ENCODE measurements around the gene MS4A15.
"Not testable (repeated sequence)": the region's sequence is repeated elsewhere in the genome, so short reads cannot be mapped to it uniquely, and the experiment has no call there.

MS4A15 gene

DNA sequence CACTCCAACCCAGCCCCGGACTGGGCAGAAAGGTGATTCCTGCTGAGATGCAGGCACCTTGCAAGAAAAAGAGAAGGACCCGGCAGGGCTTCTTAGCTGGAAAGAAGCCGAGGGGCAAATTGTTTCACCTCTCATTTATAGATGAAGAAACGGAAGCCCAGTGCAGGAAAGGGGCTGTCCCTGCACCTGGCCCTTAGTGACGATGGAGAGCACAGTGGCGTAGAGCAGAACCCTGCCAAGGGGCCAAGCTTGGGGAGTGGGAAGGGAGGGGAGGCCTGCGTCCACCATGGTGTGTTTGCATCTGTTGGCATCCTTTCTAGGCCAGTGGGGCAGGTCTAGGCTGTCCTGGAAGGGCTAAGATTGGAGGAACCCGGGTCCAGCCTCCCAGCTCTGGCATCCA lies 7.8 kb upstream of the MS4A15 start:
- intact Hi-C loops (cut with DNase I), result no loop called here
- no peak for DNase-seq

DNA sequence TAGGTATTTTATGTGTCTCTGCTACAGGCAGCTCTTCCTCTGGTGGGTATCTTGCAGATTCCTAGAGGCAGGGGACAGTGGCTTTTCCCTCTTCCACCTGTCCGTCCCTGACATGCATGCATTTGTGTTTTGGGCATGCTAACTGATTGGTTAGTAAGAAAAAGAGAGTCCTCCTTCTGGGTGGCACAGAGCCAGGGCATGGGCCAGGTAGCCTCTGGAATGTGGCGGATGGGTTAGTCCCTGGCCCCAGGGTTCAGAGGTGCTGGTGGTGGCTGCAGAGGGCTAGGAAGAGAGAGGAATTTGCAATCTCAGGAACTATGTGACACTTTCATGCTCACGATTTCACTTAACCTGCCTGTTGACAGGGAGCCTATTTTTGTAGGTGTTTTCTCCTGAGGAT lies 5.8 kb upstream of the MS4A15 start:
- intact Hi-C loops (cut with DNase I), result no loop called here

DNA sequence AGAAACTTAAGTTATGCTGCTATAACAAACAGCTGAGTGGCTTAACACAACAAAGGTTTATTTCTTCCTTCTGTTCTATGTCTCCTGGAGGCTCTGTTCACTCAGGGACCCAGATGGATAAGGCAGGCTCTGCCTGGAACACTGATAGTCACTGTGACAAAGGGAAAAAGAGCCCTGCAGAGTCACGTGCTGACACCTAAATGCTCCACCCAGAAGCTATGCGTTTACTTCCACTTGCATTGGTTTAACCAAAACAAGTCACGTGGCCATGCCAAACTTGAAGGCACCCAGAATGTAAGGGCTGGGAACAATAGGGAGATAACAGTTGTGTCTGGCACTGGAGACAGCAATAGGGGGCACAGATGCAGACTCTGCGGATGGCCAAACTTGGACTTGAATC lies 3.4 kb upstream of the MS4A15 start:
- intact Hi-C loops (cut with DNase I), result no loop called here
- no peak for DNase-seq

More for the DNA sequence above, 5.8 kb upstream of the MS4A15 start:
- DNase-seq, result no peak

GRCh38 chr11:60754887-60755286 lies 1.8 kb upstream of the MS4A15 start:
- DNase-seq, result no peak
- intact Hi-C loops (cut with DNase I), result no loop called here

DNA sequence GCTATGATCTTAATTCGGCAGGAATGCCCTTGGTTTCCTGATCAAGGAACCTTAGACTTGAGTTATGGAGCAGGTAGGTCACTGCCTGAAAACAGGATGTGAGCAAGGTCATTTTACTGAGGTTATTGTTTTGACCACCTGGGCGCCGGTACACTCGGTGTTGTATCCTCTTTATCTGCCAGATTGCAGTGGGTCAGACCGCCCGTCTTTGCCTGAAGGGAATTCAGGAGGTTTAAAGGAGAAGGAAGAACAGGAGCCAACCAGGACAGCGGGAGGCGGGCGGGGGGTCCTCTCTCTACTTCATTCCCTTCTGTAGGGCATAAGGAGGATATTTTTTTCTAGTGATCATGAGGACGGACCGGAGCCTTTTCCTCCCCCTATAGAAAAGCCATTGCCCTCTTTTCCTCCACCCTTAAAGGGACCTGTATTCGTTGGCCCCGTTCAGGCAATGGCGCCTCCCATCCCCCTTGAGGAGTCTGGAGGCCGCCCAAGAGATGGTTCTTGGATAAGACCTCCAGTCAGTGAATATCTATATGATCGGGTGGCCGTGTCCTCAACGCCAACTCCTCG lies 649 bp downstream of the MS4A15 start:
- DNase-seq, result no peak
- intact Hi-C loops (cut with DNase I), result no loop called here

DNA sequence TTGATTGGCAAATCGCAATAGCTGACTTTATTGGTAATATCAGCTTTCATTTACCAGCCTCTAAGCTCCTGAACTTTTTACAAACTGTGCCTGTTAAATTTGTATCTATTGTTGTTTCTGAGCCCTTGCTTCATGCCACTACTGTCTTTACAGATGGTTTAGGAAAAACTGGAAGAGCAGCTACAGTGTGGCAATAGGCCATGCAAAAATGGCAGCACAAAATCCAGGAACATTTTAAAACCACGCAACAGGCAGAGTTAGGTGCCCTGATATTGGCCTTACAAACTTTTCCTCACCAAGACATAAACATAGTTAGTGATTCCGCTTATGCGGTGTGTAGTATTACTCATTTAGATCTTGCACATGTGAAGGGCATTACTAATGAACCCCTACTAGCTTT lies 2.0 kb downstream of the MS4A15 start:
- intact Hi-C loops (cut with DNase I); DNase-seq: not testable (repeated sequence)

- peak in 4 of 42 donors; percentile 3 to 24 (median 9) for DNase-seq
- intact Hi-C loops (cut with DNase I), result not testable (repeated sequence)
These were observed 3.0 kb downstream of the MS4A15 start for GRCh38 chr11:60759438-60760225.

DNA sequence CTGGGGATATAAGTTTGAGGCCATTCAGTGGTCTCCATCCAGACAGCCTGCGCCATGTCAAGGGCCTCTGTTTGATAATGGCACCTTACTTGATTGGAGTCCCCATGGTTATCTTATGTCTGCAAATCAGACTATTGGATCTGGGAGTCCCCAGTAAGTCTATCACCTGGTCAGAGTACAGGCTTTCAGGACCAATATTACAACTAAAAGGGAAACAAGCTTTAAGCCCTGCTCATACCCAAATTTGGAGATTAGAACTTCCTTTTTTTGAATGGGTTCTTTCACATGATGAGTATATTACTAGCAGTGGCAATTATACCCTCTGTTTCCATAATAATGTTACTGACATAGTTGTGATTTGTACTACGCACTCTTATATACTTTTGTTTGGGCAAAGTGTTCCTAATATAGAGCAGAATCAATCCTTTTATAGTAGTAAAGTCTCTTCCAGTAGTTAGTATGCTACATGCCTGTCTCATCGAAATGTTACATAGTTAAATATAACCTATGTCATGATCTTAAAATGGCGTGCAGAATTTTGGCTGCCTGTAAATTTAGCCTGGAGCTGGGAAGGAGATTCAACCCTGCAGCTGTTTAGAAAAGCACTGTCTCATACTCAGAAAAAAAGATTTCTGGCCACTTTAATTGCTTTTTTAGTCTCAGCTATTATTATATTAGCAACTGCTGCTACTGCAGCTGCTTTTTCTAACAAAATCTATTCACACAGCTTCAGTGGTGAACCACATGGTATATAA lies 4.9 kb downstream of the MS4A15 start:
- DNase-seq, result no peak
- intact Hi-C loops (cut with DNase I), result no loop called here

GRCh38 chr11:60762851-60763691 lies 6.4 kb downstream of the MS4A15 start:
- intact Hi-C loops (cut with DNase I), result no loop called here
- peak in 1 of 42 donors; percentile 22 for DNase-seq

DNA sequence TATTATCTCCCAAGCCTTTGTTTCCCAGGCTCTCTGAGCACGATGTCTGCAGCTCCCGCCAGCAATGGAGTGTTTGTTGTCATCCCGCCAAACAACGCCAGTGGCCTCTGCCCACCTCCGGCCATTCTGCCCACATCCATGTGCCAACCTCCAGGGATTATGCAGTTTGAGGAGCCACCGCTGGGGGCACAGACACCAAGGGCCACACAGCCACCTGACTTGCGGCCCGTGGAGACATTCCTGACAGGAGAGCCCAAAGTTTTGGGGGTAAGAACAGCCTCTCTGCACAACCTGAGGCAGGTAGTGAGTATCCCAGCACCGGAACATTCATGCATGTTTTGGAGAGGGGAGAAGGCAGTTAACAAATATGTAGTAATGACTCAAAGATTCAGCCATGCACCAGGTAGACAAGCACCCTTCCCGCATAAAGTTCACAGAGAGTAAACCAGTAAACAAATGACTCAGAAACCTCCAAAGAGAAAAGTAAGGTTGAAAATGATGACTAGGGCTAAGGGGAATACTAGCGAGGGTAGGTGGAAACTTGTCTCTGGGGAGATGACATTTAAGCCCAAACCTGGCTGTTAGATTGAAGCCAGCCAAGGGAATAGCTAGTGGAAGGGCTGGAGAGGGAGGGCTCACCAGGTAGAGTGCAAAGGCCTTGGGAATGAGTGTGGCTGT lies 7.2 kb downstream of the MS4A15 start:
- DNase-seq, result no peak

DNA sequence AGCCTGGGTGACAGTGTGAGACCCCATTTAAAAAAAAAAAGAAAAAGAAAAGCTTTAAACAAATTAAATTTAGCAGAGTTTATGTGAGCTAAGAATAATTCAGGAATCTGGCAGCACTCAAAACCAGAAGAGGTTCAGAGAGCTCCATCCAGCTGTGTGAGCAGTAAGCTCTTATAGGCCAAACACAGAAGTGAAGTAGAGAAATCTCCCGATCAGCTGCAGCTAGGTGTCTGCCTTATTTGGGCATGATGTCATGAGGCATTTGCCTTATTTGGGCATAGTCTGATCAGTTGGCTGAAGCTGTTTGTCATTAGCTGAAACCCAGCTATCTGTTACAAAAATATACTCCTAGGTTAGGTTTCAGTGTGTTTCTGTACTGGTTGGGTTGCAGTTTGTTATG lies 8.2 kb downstream of the MS4A15 start:
- intact Hi-C loops (cut with DNase I), result no loop called here
- no peak for DNase-seq

More for the DNA sequence above, 7.2 kb downstream of the MS4A15 start:
- intact Hi-C loops (cut with DNase I), result no loop called here

DNA sequence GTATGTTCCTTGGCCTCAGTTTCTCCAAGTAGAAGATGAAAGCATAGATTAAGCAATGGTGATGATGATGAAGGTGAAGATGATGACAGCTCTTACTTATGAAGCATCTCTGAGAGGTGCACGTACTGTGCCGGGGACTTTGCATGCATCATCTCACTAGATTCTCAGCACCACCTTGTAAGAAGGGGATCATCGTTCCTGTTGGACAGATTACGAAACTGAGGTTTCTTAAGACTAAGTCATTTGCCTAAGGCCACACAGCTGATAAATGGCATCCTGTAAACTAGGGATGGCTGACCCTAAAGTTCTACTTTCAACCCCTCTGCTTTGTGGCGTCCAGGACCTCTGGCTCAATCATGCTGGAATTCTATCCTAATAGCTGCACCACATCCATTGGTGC lies 8.7 kb downstream of the MS4A15 start:
- DNase-seq, result no peak
- intact Hi-C loops (cut with DNase I), result no loop called here

- DNase-seq, result peak in 1 of 42 donors; percentile 2
- intact Hi-C loops (cut with DNase I), result no loop called here
These were observed 9.9 kb downstream of the MS4A15 start for GRCh38 chr11:60766547-60766946.

DNA sequence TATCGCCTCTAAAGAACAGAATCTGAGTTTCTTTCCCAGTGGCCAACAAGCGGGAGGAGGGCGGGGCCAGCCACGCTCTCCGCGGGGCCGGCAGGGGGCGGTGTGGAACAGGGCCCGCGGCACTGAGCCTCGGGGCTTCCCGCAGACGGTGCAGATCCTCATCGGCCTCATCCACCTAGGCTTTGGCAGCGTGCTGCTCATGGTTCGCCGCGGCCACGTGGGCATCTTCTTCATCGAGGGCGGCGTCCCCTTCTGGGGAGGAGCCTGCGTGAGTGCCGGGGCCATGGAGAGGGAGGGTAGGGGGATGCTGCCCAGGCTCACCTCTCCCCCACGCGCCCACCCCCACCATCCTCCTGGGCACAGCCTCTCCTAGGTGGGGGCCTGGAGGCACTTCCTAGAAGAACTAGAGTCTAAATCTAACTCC lies 10.7 kb downstream of the MS4A15 start:
- DNase-seq, result no peak
- intact Hi-C loops (cut with DNase I), result no loop called here

GRCh38 chr11:60768202-60768601 lies 11.5 kb downstream of the MS4A15 start:
- intact Hi-C loops (cut with DNase I), result no loop called here
- no peak for DNase-seq

DNA sequence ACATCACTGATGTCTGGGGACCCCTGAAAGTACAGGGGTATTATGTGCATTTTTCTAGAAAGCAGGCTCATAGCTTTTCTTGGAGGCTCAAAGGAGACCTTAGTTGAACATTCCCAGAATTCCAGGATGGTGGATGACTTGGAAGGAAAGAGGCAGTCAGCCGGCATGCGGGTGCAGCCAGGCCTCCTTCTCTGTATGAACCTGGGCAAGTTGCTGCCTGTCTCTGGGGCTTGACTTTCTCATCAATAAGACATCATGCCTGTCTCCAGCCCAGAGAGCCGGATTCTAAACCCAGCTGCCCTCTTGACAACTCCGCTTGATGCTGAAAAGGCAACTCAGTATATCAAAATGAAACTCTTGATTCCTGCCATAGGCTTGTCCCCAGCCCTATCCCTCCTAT lies 12.6 kb downstream of the MS4A15 start:
- intact Hi-C loops (cut with DNase I), result no loop called here
- DNase-seq, result no peak

DNA sequence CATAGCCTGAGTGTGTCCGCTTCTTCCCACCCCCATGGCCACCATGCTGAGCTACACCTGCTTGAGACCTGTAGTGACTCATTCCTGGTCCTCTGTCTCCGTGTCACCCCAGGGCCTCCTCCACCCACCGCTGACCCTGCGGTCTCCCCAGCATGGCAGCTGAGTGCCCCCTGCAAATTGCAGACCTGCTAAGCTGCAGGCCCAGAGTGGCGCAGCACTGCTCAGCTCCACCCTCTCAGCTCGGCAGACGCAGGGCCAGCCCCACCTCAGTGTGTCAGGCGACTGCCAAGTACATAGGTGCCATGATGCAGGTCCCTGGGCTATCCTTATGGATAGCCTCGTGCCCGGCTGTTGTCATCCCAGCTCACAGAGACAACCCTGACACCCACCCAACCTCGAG lies 13.1 kb downstream of the MS4A15 start:
- intact Hi-C loops (cut with DNase I), result no loop called here

DNA sequence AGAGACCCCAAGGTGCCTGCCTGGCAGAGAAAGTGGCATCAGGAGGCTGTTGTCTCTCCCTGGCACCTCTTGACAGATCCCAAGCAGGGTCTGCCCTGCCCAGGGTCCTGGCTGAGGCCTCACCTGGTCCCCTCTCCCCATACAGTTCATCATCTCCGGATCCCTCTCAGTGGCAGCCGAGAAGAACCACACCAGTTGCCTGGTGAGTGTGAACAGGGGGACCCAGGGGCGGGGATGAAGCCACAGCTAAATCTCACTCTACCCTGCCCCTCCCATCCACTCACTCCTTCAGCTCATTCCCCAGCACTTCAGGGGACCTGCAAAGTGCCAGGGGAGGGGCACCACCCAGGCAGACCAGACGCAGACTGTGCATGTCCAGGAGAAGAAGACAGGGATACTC lies 14.5 kb downstream of the MS4A15 start:
- intact Hi-C loops (cut with DNase I), result no loop called here
- DNase-seq, result no peak

More for the DNA sequence above, 13.1 kb downstream of the MS4A15 start:
- DNase-seq, result no peak
